Effector memory CD4-positive, alpha-beta T cell (primary cell): ENCODE data around the gene DNAJA4.
"Not testable (repeated sequence)": the region's sequence is repeated elsewhere in the genome, so short reads cannot be mapped to it uniquely, and the experiment has no call there.

Experiments used
- DNase-seq, 3 donors: peaks; one replicate each; pipeline ENCODE4 v3.0.0-alpha.2; 2020
- H3K27ac ChIP-seq: 2 replicates; pipeline ENCODE4 v1.7.0; 2013; ENCODE audit warnings: mild to moderate bottlenecking, low read length, moderate library complexity; ENCODE audit not compliant: insufficient read depth, poor library complexity, severe bottlenecking
- H3K27me3 ChIP-seq: replicated peaks from 2 replicates; pipeline ENCODE4 v1.7.0; 2013; ENCODE audit warnings: mild to moderate bottlenecking, low read length; ENCODE audit not compliant: insufficient read depth, control insufficient read depth, poor library complexity, severe bottlenecking
- H3K36me3 ChIP-seq: 2 replicates; pipeline ENCODE4 v1.7.0; 2013; ENCODE audit warnings: mild to moderate bottlenecking, low read length, moderate library complexity; ENCODE audit not compliant: control insufficient read depth, insufficient read depth
- H3K4me1 ChIP-seq: 2 replicates; pipeline ENCODE4 v1.7.0; 2013; ENCODE audit warnings: low read length, mild to moderate bottlenecking; ENCODE audit not compliant: control insufficient read depth, insufficient read depth, poor library complexity, severe bottlenecking
- H3K4me3 ChIP-seq: 2 replicates; pipeline ENCODE4 v1.7.0; 2013; ENCODE audit warnings: low read length, low read depth, mild to moderate bottlenecking; ENCODE audit not compliant: insufficient read depth, poor library complexity, severe bottlenecking
- H3K9me3 ChIP-seq: 2 replicates; pipeline ENCODE4 v1.7.0; 2013; ENCODE audit warnings: mild to moderate bottlenecking, low read length, moderate library complexity; ENCODE audit not compliant: control insufficient read depth

DNAJA4 gene

GRCh38 chr15:78243491-78243941, 20.8 kb upstream of the DNAJA4 start:
- no peak overlapping the region for H3K27ac ChIP-seq
- peaks cover 5% of the 10 kb centered on the region for H3K4me1 ChIP-seq
- no peak overlapping the region for H3K4me3 ChIP-seq
- H3K27me3 ChIP-seq = no peaks in the 10 kb centered on the region
- DNase-seq = no peak
- no peaks in the 10 kb centered on the region for H3K9me3 ChIP-seq
- H3K36me3 ChIP-seq = no peaks in the 10 kb centered on the region

GRCh38 chr15:78244101-78244500, 20.3 kb upstream of the DNAJA4 start:
- Histone ChIP-seq H3K4me3 (no peak overlapping the region), H3K4me1 (peaks cover 5% of the 10 kb centered on the region), H3K9me3 (no peaks in the 10 kb centered on the region), H3K36me3 (no peaks in the 10 kb centered on the region), H3K27me3 (no peaks in the 10 kb centered on the region), H3K27ac (no peak overlapping the region)
- DNase-seq = no peak

DNA sequence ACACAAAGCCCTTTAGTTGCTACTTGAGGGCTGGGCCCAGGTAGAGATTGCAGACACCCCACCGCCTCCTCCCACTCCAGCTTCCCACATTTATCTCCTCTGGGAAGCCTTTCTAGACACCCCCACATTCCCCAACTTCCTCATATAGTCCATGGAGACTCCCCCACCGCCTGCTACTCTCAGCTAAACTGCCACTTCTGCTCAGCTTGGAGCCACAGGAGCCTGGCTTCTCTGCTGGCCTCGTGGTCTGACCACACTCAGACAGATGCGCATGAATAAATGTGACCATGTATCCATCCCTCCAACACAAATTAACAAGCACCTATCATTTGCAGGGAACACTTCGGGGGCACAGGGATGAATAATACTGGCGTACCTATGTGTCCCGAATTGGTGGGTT, 19.5 kb upstream of the DNAJA4 start:
- H3K36me3 ChIP-seq = no peaks in the 10 kb centered on the region
- no peak overlapping the region for H3K27ac ChIP-seq
- H3K9me3 ChIP-seq = no peaks in the 10 kb centered on the region
- H3K27me3 ChIP-seq = no peaks in the 10 kb centered on the region
- peaks cover 5% of the 10 kb centered on the region for H3K4me1 ChIP-seq
- H3K4me3 ChIP-seq = no peak overlapping the region
- no peak for DNase-seq

- not testable (repeated sequence) for H3K4me3 ChIP-seq, H3K36me3 ChIP-seq, DNase-seq, H3K27me3 ChIP-seq, H3K9me3 ChIP-seq, H3K4me1 ChIP-seq, H3K27ac ChIP-seq
These were observed 19.0 kb upstream of the DNAJA4 start for GRCh38 chr15:78245392-78245791.

GRCh38 chr15:78245976-78246620, 18.3 kb upstream of the DNAJA4 start:
- not testable (repeated sequence) for H3K27me3 ChIP-seq

DNA sequence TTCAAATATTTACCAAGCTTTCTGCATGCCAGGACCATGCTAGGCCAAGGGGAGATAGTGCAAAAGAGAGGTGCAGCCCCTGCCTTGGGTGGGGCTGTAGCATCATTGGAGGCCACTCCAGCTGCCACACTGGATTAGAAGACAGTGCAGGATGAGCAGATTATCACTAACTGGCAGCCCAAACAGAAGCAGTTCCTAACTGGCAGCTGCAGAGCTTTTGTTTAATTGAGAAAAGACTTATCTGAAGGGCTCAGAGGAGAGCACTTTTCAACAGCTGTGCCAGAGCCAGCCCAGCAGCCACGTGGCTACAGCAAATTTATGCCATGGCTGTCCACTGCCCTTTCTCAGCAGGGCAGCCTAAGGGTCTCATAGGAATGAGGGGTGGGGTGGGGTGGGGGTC, 16.5 kb upstream of the DNAJA4 start:
- H3K27me3 ChIP-seq = no peaks in the 10 kb centered on the region
- H3K4me3 ChIP-seq = no peak overlapping the region
- H3K27ac ChIP-seq = no peak overlapping the region
- no peaks in the 10 kb centered on the region for H3K9me3 ChIP-seq
- no peaks in the 10 kb centered on the region for H3K4me1 ChIP-seq
- no peak for DNase-seq
- no peaks in the 10 kb centered on the region for H3K36me3 ChIP-seq

More at GRCh38 chr15:78245976-78246620, 18.3 kb upstream of the DNAJA4 start:
- not testable (repeated sequence) for H3K9me3 ChIP-seq, H3K4me1 ChIP-seq, H3K4me3 ChIP-seq, H3K27ac ChIP-seq, DNase-seq, H3K36me3 ChIP-seq

DNA sequence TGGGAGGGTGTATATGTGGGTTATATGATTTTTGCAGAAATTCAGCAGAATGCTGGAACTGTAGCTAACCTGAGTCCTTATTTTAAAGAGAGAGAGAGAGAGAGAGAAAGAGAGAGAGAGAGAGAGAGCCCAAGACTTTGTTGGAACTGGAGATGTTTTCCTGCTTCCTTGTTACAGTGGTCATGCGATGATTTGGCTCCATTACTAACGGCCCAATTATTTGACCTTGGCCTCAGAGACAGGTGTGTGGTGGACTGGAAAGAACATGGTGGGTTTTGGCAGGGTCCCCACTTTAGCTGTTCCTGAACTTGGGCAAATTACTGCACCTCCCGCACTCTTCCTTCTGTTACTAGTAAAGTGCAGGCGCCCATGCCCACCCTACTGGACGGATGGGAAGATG, 15.2 kb upstream of the DNAJA4 start:
- Histone ChIP-seq H3K27ac (no peak overlapping the region), H3K9me3 (no peaks in the 10 kb centered on the region), H3K4me3 (no peak overlapping the region), H3K27me3 (no peaks in the 10 kb centered on the region), H3K36me3 (no peaks in the 10 kb centered on the region), H3K4me1 (no peaks in the 10 kb centered on the region)
- no peak for DNase-seq

DNA sequence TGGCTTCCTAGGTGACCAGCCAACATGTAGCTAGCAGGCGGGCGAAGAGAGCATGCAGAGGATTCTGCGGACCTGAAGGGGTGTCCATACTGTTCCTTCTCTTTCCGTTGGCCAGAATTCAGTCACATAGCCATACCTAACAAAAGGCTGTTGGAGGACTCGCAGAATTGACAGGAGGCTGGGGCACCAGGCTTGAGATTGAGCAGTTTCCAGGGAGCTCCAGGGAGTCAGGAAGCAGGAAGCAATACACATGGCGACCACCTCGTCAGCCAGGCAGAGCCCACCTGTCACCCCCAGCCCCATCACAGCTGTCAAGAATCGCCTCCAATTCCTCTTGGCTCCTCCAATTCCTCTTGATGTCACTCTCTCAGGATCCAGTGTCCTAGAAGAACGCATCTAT, 13.2 kb upstream of the DNAJA4 start:
- no peaks in the 10 kb centered on the region for H3K36me3 ChIP-seq
- no peak overlapping the region for H3K27ac ChIP-seq
- no peaks in the 10 kb centered on the region for H3K9me3 ChIP-seq
- no peaks in the 10 kb centered on the region for H3K27me3 ChIP-seq
- no peaks in the 10 kb centered on the region for H3K4me1 ChIP-seq
- H3K4me3 ChIP-seq = no peak overlapping the region
- DNase-seq = no peak

DNA sequence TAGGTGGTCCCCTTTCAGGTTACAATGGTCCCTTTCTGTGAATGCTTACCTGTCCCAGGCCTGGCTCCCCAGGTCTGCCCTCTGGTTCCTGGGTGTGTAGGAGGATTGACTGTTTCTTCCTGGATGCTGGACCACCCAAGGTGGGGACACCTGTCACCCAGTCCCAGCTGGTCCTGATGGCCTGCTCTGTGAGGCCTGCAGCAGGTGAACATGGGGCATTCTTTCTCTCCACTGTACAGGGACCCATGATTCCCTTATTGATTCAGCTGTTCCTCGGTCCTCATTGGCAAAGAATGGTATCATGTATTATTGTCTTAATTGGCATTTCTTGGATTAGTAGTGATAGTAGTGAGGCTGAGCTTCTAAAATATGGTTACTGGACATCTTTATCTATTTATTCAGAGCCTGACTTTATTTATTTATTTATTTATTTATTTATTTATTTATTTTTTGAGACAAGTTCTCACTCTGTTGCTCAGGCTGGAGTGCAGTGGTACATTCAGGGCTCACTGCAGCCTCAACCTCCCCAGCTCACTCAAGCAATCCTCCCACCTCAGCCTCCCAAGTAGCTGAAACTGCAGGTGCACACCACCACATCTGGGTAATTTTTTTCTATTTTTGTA, 8.8 kb upstream of the DNAJA4 start:
- Histone ChIP-seq H3K36me3 (no peaks in the 10 kb centered on the region), H3K4me1 (no peaks in the 10 kb centered on the region), H3K9me3 (no peaks in the 10 kb centered on the region), H3K27me3 (no peaks in the 10 kb centered on the region), H3K27ac (no peak overlapping the region), H3K4me3 (no peak overlapping the region)
- no peak for DNase-seq

GRCh38 chr15:78256044-78256437, 8.3 kb upstream of the DNAJA4 start:
- H3K4me1 ChIP-seq = no peaks in the 10 kb centered on the region
- H3K27me3 ChIP-seq = no peaks in the 10 kb centered on the region
- no peak overlapping the region for H3K27ac ChIP-seq
- DNase-seq = no peak
- no peaks in the 10 kb centered on the region for H3K36me3 ChIP-seq
- no peaks in the 10 kb centered on the region for H3K9me3 ChIP-seq
- no peak overlapping the region for H3K4me3 ChIP-seq
